H4 (cell line): ENCODE results near the gene LSS. TPM values are rescaled to one million over a fixed set of nuclear protein-coding genes. Genes with fewer than 3 reads are reported as not detected.

ENCODE experiments used
- DNase-seq: peaks from one replicate; pipeline ENCODE4 v3.0.0-alpha.2; 2015; ENCODE audit warnings: low spot score
- total RNA-seq: library from RNA; depleted of rRNA; stranded (reverse); fragments of >200 nt; shearing (Covaris generic); gene quantifications from 2 replicates; pipeline ENCODE4 v1.2.3, GENCODE V29; 2014; rRNA removed

Gene LSS
- total RNA-seq, 1 experiment from 2014 or later = 46.4 TPM

DNA sequence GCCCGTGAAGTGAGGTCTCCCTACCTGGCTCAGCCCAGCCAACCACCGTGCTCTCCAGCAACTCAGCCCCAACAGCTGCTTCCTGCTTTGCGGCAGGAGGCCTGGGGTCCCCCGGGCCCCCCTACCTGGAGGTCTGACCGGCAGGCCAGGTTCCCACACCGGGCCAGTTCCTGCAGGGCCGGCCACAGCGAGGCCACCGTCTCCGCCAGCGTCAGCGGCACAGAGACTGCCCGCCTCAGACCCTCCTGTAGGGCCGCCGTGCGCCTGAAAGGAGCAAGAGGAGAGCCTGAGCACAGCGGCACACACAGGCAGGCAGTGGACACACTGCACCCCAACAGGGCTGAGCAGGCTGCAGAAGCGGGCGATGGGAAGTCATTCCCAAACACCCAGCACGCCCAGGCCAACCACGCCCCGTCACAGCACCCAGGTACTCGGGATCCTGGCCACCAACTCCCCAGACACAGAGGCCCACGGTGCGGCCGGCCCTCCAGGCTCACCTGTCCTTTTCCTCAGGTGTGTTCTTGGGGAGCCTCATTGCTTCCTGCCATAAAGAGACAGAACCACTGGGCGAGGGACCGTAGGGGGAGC is 90.1 kb downstream of the LSS start:
- no peak for DNase-seq

Other genes starting within 250 kb of the LSS start
- gene COL6A1, start 247.0 kb downstream of the LSS start, total RNA-seq = 29.6 and 34.1 TPM in 2 replicates
- gene COL6A2, start 130.7 kb downstream of the LSS start, total RNA-seq = 38.5 and 53.6 TPM in 2 replicates
- gene FTCD, start 73.2 kb downstream of the LSS start, total RNA-seq = 0.41 TPM in 1 of 2 replicates, not detected in the other
- 0.31 and 2.7 TPM in 2 replicates for gene SPATC1L, start 44.3 kb downstream of the LSS start, total RNA-seq
- 41.7 and 48.9 TPM in 2 replicates for gene MCM3AP, start 56.8 kb upstream of the LSS start, total RNA-seq
- 38.2 and 42.9 TPM in 2 replicates for gene YBEY, start 57.6 kb upstream of the LSS start, total RNA-seq
- 7.7 and 11.9 TPM in 2 replicates for gene C21orf58, start 95.1 kb upstream of the LSS start, total RNA-seq
- 5.2 and 8.1 TPM in 2 replicates for gene PCNT, start 95.4 kb upstream of the LSS start, total RNA-seq
- 6.8 and 7.8 TPM in 2 replicates for gene DIP2A, start 230.1 kb upstream of the LSS start, total RNA-seq